ENCODE measurements around the gene UBXN7.

Gene UBXN7

GRCh38 chr3:196298521-196298920, 133.7 kb downstream of the UBXN7 start:
- H3K27me3 ChIP-seq (ENCODE audit: low read length), result no peaks in the 10 kb centered on the region
- no peak for TF ChIP-seq CTCF (IDR thresholded peaks at IDR 0.05; ENCODE audit: insufficient read depth, low read length, poor library complexity, severe bottlenecking)
- no peak for TF ChIP-seq EZH2phosphoT487 (conservative IDR thresholded peaks at IDR 0.05; ENCODE audit: low read length)

More at GRCh38 chr3:196298521-196298920, 133.7 kb downstream of the UBXN7 start:
- H3K4me2 ChIP-seq (ENCODE audit: low read depth, low read length, poor library complexity, severe bottlenecking), result no peak overlapping the region
- no peaks in the 10 kb centered on the region for H3K79me2 ChIP-seq (ENCODE audit: insufficient read depth, low read length)
- H3K9ac ChIP-seq (ENCODE audit: low read length), result no peak overlapping the region
- H4K20me1 ChIP-seq (ENCODE audit: low read depth, low read length), result no peaks in the 10 kb centered on the region
- no peaks in the 10 kb centered on the region for H3K9me3 ChIP-seq (ENCODE audit: insufficient read depth, low read length)
- no peak overlapping the region for H3K4me3 ChIP-seq (ENCODE audit: insufficient read depth, low read length, poor library complexity, severe bottlenecking)
- no peaks in the 10 kb centered on the region for H3K9me2 ChIP-seq (replicated peaks; ENCODE audit: insufficient read depth, low read length)
- H3K27ac ChIP-seq (ENCODE audit: low read depth, low read length), result no peak overlapping the region
- no peak overlapping the region for H2AFZ ChIP-seq (ENCODE audit: low read depth, low read length, severe bottlenecking)
- H3K36me3 ChIP-seq (ENCODE audit: low read length), result no peaks in the 10 kb centered on the region
- peaks cover 6% of the 10 kb centered on the region; the same call in 1 of the 2 replicates for H3F3A ChIP-seq (ENCODE audit: insufficient read depth)
